CD4-positive, alpha-beta T cell (primary cell): Measurements from ENCODE around the gene NACC2. TPM values are rescaled to one million over a fixed set of nuclear protein-coding genes. Genes with fewer than 3 reads are reported as not detected.

Experiments
- ATAC-seq: fragments of 200-7000 bp; cut with Tn5 transposase; one replicate; pipeline ENCODE4 v1.10.0; 2022; ENCODE audit warnings: mild to moderate bottlenecking; ENCODE audit not compliant: poor library complexity
- CTCF ChIA-PET: fragments of 350-600 bp; sonication (Branson Sonifier 250); formaldehyde crosslinking; loops from one replicate; lab custom pipeline; 2021; ENCODE audit warnings: antibody characterized with exemption, inconsistent platforms; lab: Charles Lee
- POLR2A ChIA-PET: fragments of 350-600 bp; sonication (Branson Sonifier 250); formaldehyde crosslinking; loops from one replicate; lab custom pipeline; 2021; ENCODE audit warnings: antibody characterized with exemption, inconsistent platforms; lab: Charles Lee
- DNase-seq, 14 experiments: peaks; one replicate each; pipeline ENCODE4 v3.0.0-alpha.2; 2013 to 2020; ENCODE audit warnings: mixed read lengths in 2 of 14
- H3K27ac ChIP-seq, 2 donors: one replicate each; pipeline versions ENCODE4 v1.5.1 to v1.7.0; 2013; ENCODE audit warnings: low read length in 2 of 2, low read depth in 1 of 2, mild to moderate bottlenecking in 1 of 2
- H3K27me3 ChIP-seq, 2 experiments: 1 replicate in 1 of 2; 2 replicates in 1 of 2; pipeline versions ENCODE4 v1.6.1 to v1.7.0; 2013; ENCODE audit warnings: low read length in 2 of 2, control low read depth in 1 of 2, mild to moderate bottlenecking in 1 of 2, moderate library complexity in 1 of 2; ENCODE audit not compliant: insufficient read depth in 2 of 2, control insufficient read depth in 1 of 2
- H3K36me3 ChIP-seq: one replicate; pipeline ENCODE4 v1.6.1; 2013; ENCODE audit warnings: low read length, control low read depth; ENCODE audit not compliant: insufficient read depth
- H3K4me1 ChIP-seq: one replicate; pipeline ENCODE4 v1.6.1; 2013; ENCODE audit warnings: low read length, control low read depth; ENCODE audit not compliant: insufficient read depth
- H3K4me3 ChIP-seq: one replicate; pipeline ENCODE4 v1.5.1; 2013; ENCODE audit warnings: mild to moderate bottlenecking, low read length, moderate library complexity
- H3K9me3 ChIP-seq, 2 experiments: 1 replicate in 1 of 2; 2 replicates in 1 of 2; pipeline versions ENCODE4 v1.6.1 to v1.7.0; 2013; ENCODE audit warnings: low read length in 2 of 2, mild to moderate bottlenecking in 2 of 2, control low read depth in 1 of 2, moderate library complexity in 1 of 2; ENCODE audit not compliant: control insufficient read depth in 1 of 2, insufficient read depth in 1 of 2
- H3K27ac Mint-ChIP-seq: one replicate; pipeline ENCODE4 v1.8.0; 2020; ENCODE audit warnings: mixed read lengths
- H3K27me3 Mint-ChIP-seq: one replicate; pipeline ENCODE4 v1.8.0; 2021; ENCODE audit warnings: mixed read lengths
- H3K36me3 Mint-ChIP-seq: one replicate; pipeline ENCODE4 v1.8.0; 2021; ENCODE audit warnings: low read depth, mixed read lengths
- H3K4me1 Mint-ChIP-seq: one replicate; pipeline ENCODE4 v1.8.0; 2021; ENCODE audit warnings: low read depth, mixed read lengths
- H3K4me3 Mint-ChIP-seq: one replicate; pipeline ENCODE4 v1.8.0; 2020; ENCODE audit warnings: mild to moderate bottlenecking, mixed read lengths
- H3K9me3 Mint-ChIP-seq: one replicate; pipeline ENCODE4 v1.8.0; 2020; ENCODE audit warnings: mixed read lengths
- intact Hi-C, 2 experiments: fragments of 100-400 bp; cut with DNase I in 1 of 2; cut with micrococcal nuclease in 1 of 2; formaldehyde crosslinking; loops; one replicate each; pipeline versions ENCODE4 v1.15.1 to v1.9.0; 2023 to 2025; cut with DNase I, micrococcal nuclease
- total RNA-seq, 174 experiments: library from RNA in 2 of 174; stranded (reverse) in 2 of 174; gene quantifications; one replicate each; pipeline ENCODE4 v1.2.3 and lab custom pipeline; 2021 to 2026
- TF ChIP-seq, protein P1 (sequence below): fragments of 200-600 bp; IDR thresholded peaks from one replicate; pipeline ENCODE4 v1.8.0; 2022; ENCODE audit warnings: antibody characterized with exemption, mild to moderate bottlenecking

NACC2 gene
- total RNA-seq, 2 experiments from 2014 or later, result 2.1 to 2.7 TPM

DNA sequence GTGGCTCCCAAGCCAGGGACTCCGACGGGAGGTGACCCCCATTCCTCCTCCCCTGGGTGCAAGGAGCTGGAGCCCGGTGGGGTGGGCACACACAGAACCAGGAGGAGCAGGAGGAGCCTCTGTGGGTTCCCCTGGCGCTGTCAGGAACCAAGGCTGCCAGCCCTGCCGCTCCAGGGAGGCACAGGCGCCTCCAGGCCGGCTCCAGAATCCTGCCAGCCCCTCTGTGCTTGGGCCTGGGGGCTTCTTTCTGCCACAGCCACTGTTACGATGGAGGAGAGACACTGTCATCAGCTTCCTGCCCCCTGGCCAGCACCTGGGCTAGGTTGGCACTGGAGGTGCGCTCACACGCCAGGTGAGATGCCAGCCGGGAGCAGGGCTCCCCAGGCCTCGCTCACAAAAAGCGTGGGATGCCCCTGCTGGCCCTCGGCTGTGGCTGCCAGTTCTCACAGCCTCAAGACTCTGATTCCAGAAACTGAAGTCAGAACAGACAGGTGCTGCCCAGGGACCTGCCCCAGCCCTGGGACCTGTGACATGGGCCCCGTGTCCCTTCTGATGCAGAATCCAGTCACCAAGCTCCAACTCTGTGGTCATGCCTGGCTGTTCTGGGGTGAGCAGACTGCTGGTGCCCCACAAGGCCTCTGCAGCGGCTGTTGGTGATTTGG lies 96.5 kb downstream of the NACC2 start:
- H3K9me3 Mint-ChIP-seq, result no peaks in the 10 kb centered on the region
- Histone ChIP-seq H3K4me1 (peaks cover 4% of the 10 kb centered on the region), H3K27me3 (no peaks in the 10 kb centered on the region), H3K27ac (no peak overlapping the region), H3K36me3 (no peaks in the 10 kb centered on the region), H3K4me3 (no peak overlapping the region), H3K9me3 (no peaks in the 10 kb centered on the region)
- no peak overlapping the region for H3K4me3 Mint-ChIP-seq
- no peaks in the 10 kb centered on the region for H3K4me1 Mint-ChIP-seq
- ChIA-PET POLR2A (no interaction called here), CTCF (no interaction called here)
- ATAC-seq (no peak), DNase-seq (no peak)
- TF ChIP-seq, protein P1, sequence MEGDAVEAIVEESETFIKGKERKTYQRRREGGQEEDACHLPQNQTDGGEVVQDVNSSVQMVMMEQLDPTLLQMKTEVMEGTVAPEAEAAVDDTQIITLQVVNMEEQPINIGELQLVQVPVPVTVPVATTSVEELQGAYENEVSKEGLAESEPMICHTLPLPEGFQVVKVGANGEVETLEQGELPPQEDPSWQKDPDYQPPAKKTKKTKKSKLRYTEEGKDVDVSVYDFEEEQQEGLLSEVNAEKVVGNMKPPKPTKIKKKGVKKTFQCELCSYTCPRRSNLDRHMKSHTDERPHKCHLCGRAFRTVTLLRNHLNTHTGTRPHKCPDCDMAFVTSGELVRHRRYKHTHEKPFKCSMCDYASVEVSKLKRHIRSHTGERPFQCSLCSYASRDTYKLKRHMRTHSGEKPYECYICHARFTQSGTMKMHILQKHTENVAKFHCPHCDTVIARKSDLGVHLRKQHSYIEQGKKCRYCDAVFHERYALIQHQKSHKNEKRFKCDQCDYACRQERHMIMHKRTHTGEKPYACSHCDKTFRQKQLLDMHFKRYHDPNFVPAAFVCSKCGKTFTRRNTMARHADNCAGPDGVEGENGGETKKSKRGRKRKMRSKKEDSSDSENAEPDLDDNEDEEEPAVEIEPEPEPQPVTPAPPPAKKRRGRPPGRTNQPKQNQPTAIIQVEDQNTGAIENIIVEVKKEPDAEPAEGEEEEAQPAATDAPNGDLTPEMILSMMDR, result no peak
- H3K27me3 Mint-ChIP-seq, result no peaks in the 10 kb centered on the region
- no peak overlapping the region for H3K27ac Mint-ChIP-seq
- H3K36me3 Mint-ChIP-seq, result no peaks in the 10 kb centered on the region
- intact Hi-C loops, result no loop called here

DNA sequence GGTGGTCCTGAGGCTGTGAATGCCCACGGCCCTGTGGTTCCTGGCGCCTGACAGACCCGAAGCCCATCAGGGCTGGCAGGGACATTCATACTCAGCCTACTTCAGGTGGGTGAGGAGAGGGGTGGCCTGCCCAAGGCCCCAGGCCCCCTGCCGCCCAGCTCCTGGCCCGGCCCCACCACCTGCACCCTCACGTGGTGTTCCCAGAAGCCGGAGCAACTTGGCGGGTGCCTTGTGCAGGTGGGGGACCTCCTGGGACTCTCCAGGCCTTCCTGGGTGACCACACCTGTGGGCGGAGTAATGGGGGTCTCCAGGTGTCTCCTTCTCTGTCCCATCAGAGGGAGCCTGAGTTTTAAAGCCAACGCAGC lies 97.1 kb downstream of the NACC2 start:
- intact Hi-C loops, result no loop called here
- Histone ChIP-seq H3K27me3 (no peaks in the 10 kb centered on the region), H3K36me3 (no peaks in the 10 kb centered on the region), H3K27ac (no peak overlapping the region), H3K4me3 (no peak overlapping the region), H3K4me1 (peaks cover 9% of the 10 kb centered on the region), H3K9me3 (no peaks in the 10 kb centered on the region)
- ATAC-seq, result no peak
- Mint-ChIP-seq H3K4me1 (no peaks in the 10 kb centered on the region), H3K36me3 (no peaks in the 10 kb centered on the region), H3K9me3 (no peaks in the 10 kb centered on the region), H3K4me3 (no peak overlapping the region), H3K27me3 (no peaks in the 10 kb centered on the region), H3K27ac (no peak overlapping the region)
- ChIA-PET CTCF (no interaction called here), POLR2A (no interaction called here)
- DNase-seq, result no peak
- TF ChIP-seq, protein P1, result no peak

DNA sequence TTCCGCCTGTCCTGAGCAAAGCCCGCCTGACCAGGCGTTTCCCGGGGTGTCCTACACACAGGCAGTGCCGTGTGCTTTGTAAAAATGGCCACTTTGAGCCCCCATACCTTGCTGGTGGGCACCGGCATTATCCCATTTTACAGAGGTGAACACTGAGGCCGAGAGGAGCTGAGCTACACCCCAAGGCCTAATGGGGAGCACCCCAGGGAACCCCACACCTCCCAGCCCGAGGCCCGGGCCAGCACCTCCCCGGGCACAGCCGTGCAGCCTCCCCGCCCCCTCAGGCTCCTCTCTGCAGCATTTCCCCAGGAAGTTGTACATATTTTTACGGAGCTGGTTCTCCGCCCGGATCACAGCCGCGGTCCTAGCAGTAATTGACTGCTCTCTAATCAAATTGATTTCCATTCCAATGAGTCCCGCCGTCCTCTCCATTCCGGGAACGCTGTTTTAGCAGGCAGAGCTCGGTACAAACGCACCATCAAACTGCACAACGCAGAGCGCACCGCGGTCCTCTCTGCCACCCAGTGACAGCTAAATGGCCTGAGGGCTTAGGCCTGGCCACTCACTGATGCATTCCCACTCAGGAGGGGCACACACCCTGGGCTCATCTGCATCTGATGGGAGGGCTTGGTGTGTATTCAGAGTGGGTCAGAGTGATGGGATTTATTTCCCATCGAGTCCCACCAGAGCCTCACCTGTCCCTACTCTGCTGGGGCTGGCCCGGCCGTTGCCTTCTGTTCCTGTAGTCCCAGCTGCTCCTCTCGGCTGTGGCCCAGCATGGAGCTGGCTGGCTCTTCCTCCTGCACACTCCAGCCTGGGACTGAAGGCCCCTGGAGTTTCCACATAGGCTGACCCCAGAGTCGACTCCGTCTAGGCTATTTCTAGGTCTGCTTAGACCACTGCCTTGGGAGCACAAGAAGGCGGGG lies 97.7 kb downstream of the NACC2 start:
- intact Hi-C loops, result no loop called here
- Mint-ChIP-seq H3K27ac (no peak overlapping the region), H3K36me3 (no peaks in the 10 kb centered on the region), H3K27me3 (no peaks in the 10 kb centered on the region), H3K4me3 (no peak overlapping the region), H3K9me3 (no peaks in the 10 kb centered on the region), H3K4me1 (peaks cover 4% of the 10 kb centered on the region)
- POLR2A ChIA-PET, result no interaction called here
- CTCF ChIA-PET, result interaction anchor here (0.6 kb wide), 1 partner anchor 481 kb away, joined by 3 read pairs; no protein-coding TSS in a partner anchor
- Histone ChIP-seq H3K4me1 (peaks cover 15% of the 10 kb centered on the region), H3K27me3 (no peaks in the 10 kb centered on the region), H3K4me3 (no peak overlapping the region), H3K27ac (no peak overlapping the region), H3K9me3 (no peaks in the 10 kb centered on the region), H3K36me3 (no peaks in the 10 kb centered on the region)
- ATAC-seq (no peak), DNase-seq (no peak)
- TF ChIP-seq, protein P1, result no peak
